Stomach (tissue), 4 donors: ENCODE measurements around the gene ADAM22.

Source experiments
- EP300 ChIP-seq: sonication (generic); formaldehyde crosslinking; IDR thresholded peaks from one replicate; pipeline ENCODE4 v1.6.1; 2017; ENCODE audit warnings: antibody characterized with exemption
- POLR2AphosphoS5 ChIP-seq, 3 donors: sonication (generic); formaldehyde crosslinking; IDR thresholded peaks; one replicate each; pipeline ENCODE4 v1.6.1; 2016; ENCODE audit warnings: antibody characterized with exemption in 3 of 3
- TF ChIP-seq, protein P1 (sequence below), 7 experiments: fragments of 450-650 bp in 4 of 7; fragments of 200-600 bp in 3 of 7; sonication (generic) in 3 of 7; IDR thresholded peaks; one replicate each; pipeline ENCODE4 v1.5.1; 2016 to 2019; ENCODE audit warnings: antibody characterized with exemption in 7 of 7, control low read depth in 2 of 7, mild to moderate bottlenecking in 1 of 7

GRCh38 chr7:87920578-87920977 lies 13.5 kb upstream of the ADAM22 start:
- TF ChIP-seq, protein P1, sequence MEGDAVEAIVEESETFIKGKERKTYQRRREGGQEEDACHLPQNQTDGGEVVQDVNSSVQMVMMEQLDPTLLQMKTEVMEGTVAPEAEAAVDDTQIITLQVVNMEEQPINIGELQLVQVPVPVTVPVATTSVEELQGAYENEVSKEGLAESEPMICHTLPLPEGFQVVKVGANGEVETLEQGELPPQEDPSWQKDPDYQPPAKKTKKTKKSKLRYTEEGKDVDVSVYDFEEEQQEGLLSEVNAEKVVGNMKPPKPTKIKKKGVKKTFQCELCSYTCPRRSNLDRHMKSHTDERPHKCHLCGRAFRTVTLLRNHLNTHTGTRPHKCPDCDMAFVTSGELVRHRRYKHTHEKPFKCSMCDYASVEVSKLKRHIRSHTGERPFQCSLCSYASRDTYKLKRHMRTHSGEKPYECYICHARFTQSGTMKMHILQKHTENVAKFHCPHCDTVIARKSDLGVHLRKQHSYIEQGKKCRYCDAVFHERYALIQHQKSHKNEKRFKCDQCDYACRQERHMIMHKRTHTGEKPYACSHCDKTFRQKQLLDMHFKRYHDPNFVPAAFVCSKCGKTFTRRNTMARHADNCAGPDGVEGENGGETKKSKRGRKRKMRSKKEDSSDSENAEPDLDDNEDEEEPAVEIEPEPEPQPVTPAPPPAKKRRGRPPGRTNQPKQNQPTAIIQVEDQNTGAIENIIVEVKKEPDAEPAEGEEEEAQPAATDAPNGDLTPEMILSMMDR (IDR thresholded peaks at IDR 0.05), result no peak
- TF ChIP-seq POLR2AphosphoS5 (IDR thresholded peaks at IDR 0.05), result no peak
- no peak for TF ChIP-seq EP300
